HEK293 (cell line): ENCODE measurements around the gene ZNF692.

ENCODE experiments used
- CTCF ChIA-PET: fragments of 350-600 bp; formaldehyde crosslinking; extraction: SDS; loops from one replicate; lab custom pipeline; 2021; ENCODE audit warnings: antibody characterized with exemption; lab: Yijun Ruan, JAX
- POLR2A ChIA-PET: fragments of 300-600 bp; formaldehyde crosslinking; extraction: SDS; loops from one replicate; lab custom pipeline; 2020; ENCODE audit warnings: antibody characterized with exemption, inconsistent platforms; lab: Yijun Ruan, JAX
- H3K27ac ChIP-seq: fragments of 200-500 bp; sonication (Bioruptor generic); 2 replicates; pipeline ENCODE4 v1.5.1; 2014; ENCODE audit warnings: low read depth, low read length, control low read depth, inconsistent platforms; ENCODE audit errors: extremely low read depth
- H3K36me3 ChIP-seq, 2 experiments: fragments of 200-500 bp in 1 of 2; sonication (Bioruptor generic) in 1 of 2; 1 replicate in 1 of 2; 2 replicates in 1 of 2; pipeline ENCODE4 v1.5.1; 2014 to 2017; ENCODE audit warnings: inconsistent platforms in 2 of 2, low read length in 2 of 2; ENCODE audit not compliant: control insufficient read depth in 2 of 2, insufficient read depth in 1 of 2
- H3K4me1 ChIP-seq: fragments of 200-500 bp; sonication (Bioruptor generic); 2 replicates; pipeline ENCODE4 v1.5.1; 2014; ENCODE audit warnings: mild to moderate bottlenecking, low read length, inconsistent platforms; ENCODE audit not compliant: control insufficient read depth, insufficient read depth
- H3K4me3 ChIP-seq: 2 replicates; pipeline ENCODE4 v1.5.1; 2011; ENCODE audit warnings: low read depth, mild to moderate bottlenecking, control low read depth, low read length, moderate library complexity
- H3K9me3 ChIP-seq: fragments of 200-500 bp; sonication (Bioruptor generic); 2 replicates; pipeline ENCODE4 v1.5.1; 2014; ENCODE audit warnings: low read depth, low read length, inconsistent platforms; ENCODE audit not compliant: control insufficient read depth, insufficient read depth
- EGR2 ChIP-seq: fragments of 450-650 bp; formaldehyde crosslinking; IDR thresholded peaks from 2 replicates; pipeline ENCODE4 v1.5.1; 2016; ENCODE audit warnings: low read depth, missing biosample characterization, missing genetic modification characterization
- GLIS1 ChIP-seq: fragments of 450-650 bp; formaldehyde crosslinking; IDR thresholded peaks from 2 replicates; pipeline ENCODE4 v1.5.1; 2016; ENCODE audit warnings: missing biosample characterization, missing genetic modification characterization
- HOXD13 ChIP-seq: sonication (generic); formaldehyde crosslinking; IDR thresholded peaks from 2 replicates; pipeline ENCODE4 v1.8.0; 2022; ENCODE audit warnings: missing genetic modification reagents, borderline replicate concordance
- OVOL3 ChIP-seq: fragments of 450-650 bp; formaldehyde crosslinking; IDR thresholded peaks from 2 replicates; pipeline ENCODE4 v1.5.1; 2016; ENCODE audit warnings: missing biosample characterization, missing genetic modification characterization
- TCF7L2 ChIP-seq: IDR thresholded peaks from 2 replicates; pipeline ENCODE4 v1.6.1; 2011; ENCODE audit warnings: low read depth, mild to moderate bottlenecking, inconsistent platforms, low read length, moderate library complexity, borderline replicate concordance
- ZBTB20 ChIP-seq: fragments of 450-650 bp; formaldehyde crosslinking; IDR thresholded peaks from 2 replicates; pipeline ENCODE4 v1.5.1; 2016; ENCODE audit warnings: missing biosample characterization, missing genetic modification characterization
- ZFP69B ChIP-seq: fragments of 450-650 bp; formaldehyde crosslinking; IDR thresholded peaks from 2 replicates; pipeline ENCODE4 v1.5.1; 2016; ENCODE audit warnings: missing biosample characterization, missing genetic modification characterization
- ZNF10 ChIP-seq: fragments of 450-650 bp; formaldehyde crosslinking; IDR thresholded peaks from 2 replicates; pipeline ENCODE4 v1.5.1; 2017; ENCODE audit warnings: missing biosample characterization, missing genetic modification characterization
- ZNF121 ChIP-seq: fragments of 450-650 bp; formaldehyde crosslinking; IDR thresholded peaks from 2 replicates; pipeline ENCODE4 v1.5.1; 2016; ENCODE audit warnings: missing biosample characterization, missing genetic modification characterization
- ZNF140 ChIP-seq: fragments of 450-650 bp; formaldehyde crosslinking; IDR thresholded peaks from 2 replicates; pipeline ENCODE4 v1.5.1; 2016; ENCODE audit warnings: missing biosample characterization, missing genetic modification characterization
- ZNF18 ChIP-seq: fragments of 450-650 bp; formaldehyde crosslinking; IDR thresholded peaks from 2 replicates; pipeline ENCODE4 v1.5.1; 2016; ENCODE audit warnings: missing biosample characterization, missing genetic modification characterization
- ZNF19 ChIP-seq: fragments of 450-650 bp; formaldehyde crosslinking; IDR thresholded peaks from 2 replicates; pipeline ENCODE4; 2016; ENCODE audit warnings: missing biosample characterization, missing genetic modification characterization, low read depth
- ZNF24 ChIP-seq: fragments of 450-650 bp; formaldehyde crosslinking; IDR thresholded peaks from 2 replicates; pipeline ENCODE4 v1.5.1; 2016; ENCODE audit warnings: missing biosample characterization, missing genetic modification characterization
- ZNF302 ChIP-seq: fragments of 450-650 bp; formaldehyde crosslinking; IDR thresholded peaks from 2 replicates; pipeline ENCODE4 v1.5.1; 2016; ENCODE audit warnings: missing biosample characterization, missing genetic modification characterization, low read depth
- ZNF335 ChIP-seq: fragments of 450-650 bp; formaldehyde crosslinking; conservative IDR thresholded peaks from 2 replicates; pipeline ENCODE4 v1.5.1; 2016; ENCODE audit warnings: missing biosample characterization, missing genetic modification characterization
- ZNF404 ChIP-seq: fragments of 450-650 bp; formaldehyde crosslinking; IDR thresholded peaks from 2 replicates; pipeline ENCODE4 v1.5.1; 2017; ENCODE audit warnings: missing biosample characterization, missing genetic modification characterization
- ZNF548 ChIP-seq: fragments of 450-650 bp; formaldehyde crosslinking; IDR thresholded peaks from 2 replicates; pipeline ENCODE4 v1.5.1; 2016; ENCODE audit warnings: missing biosample characterization, missing genetic modification characterization
- ZNF677 ChIP-seq: fragments of 450-650 bp; IDR thresholded peaks from 2 replicates; pipeline ENCODE4 v1.5.0; 2018; ENCODE audit warnings: missing biosample characterization, mild to moderate bottlenecking, missing genetic modification characterization, moderate library complexity
- ZNF704 ChIP-seq: fragments of 450-650 bp; formaldehyde crosslinking; IDR thresholded peaks from 2 replicates; pipeline ENCODE4 v1.5.1; 2016; ENCODE audit warnings: missing biosample characterization, missing genetic modification characterization
- ZSCAN23 ChIP-seq: fragments of 450-650 bp; formaldehyde crosslinking; IDR thresholded peaks from 2 replicates; pipeline ENCODE4 v1.5.1; 2016; ENCODE audit warnings: missing biosample characterization, missing genetic modification characterization

Gene ZNF692

GRCh38 chr1:248841702-248842395, 17.0 kb downstream of the ZNF692 start:
- no peak for TF ChIP-seq HOXD13 (CRISPR knock-in tag)
- TF ChIP-seq ZNF18 (tag by site-specific recombination): 0 out of 2 replicates have a peak, but pooled peaks have one; percentile 22
- TF ChIP-seq ZNF121 (tag by site-specific recombination): no peak
- Histone ChIP-seq H3K4me3 (no peak overlapping the region), H3K4me1 (no peaks in the 10 kb centered on the region), H3K9me3 (no peaks in the 10 kb centered on the region), H3K36me3 (peaks cover 0 to 39% of the 10 kb centered on the region in 2 experiments; a peak in 1 of 3 replicates), H3K27ac (no peak overlapping the region)
- CTCF ChIA-PET: interaction anchor here (0.6 to 0.7 kb wide), 2 partner anchors 10 to 19 kb away, joined by 3 read pairs; no protein-coding TSS in a partner anchor
- POLR2A ChIA-PET: interaction anchor here (1.0 kb wide), 1 partner anchor 16 kb away, joined by 3 read pairs; the partner anchor contains the start of gene SH3BP5L

- peaks cover 0 to 30% of the 10 kb centered on the region in 2 experiments; a peak in 1 of 3 replicates for H3K36me3 ChIP-seq
- TF ChIP-seq ZNF404 (tag by site-specific recombination): no peak
- no peak for TF ChIP-seq ZFP69B
- no peak for TF ChIP-seq ZNF704 (tag by site-specific recombination)
- TF ChIP-seq ZNF140: no peak
- TF ChIP-seq GLIS1: no peak
- TF ChIP-seq TCF7L2: no peak
- TF ChIP-seq ZSCAN23: no peak
- no peak for TF ChIP-seq ZNF19
- TF ChIP-seq ZNF302 (tag by site-specific recombination): no peak
- TF ChIP-seq ZNF677 (tag by site-specific recombination): no peak
- no peak for TF ChIP-seq OVOL3
- TF ChIP-seq EGR2: no peak
- no peak for TF ChIP-seq ZNF548
- no peak for TF ChIP-seq ZNF10
- TF ChIP-seq, all 188 proteins: peak for 0
- H3K4me1 ChIP-seq: no peaks in the 10 kb centered on the region
- H3K4me3 ChIP-seq: no peak overlapping the region
- ChIA-PET CTCF (interaction anchor here (0.7 kb wide), 1 partner anchor 9 kb away, joined by 3 read pairs; no protein-coding TSS in a partner anchor), POLR2A (interaction anchor here (1.0 kb wide), 1 partner anchor 15 kb away, joined by 3 read pairs; the partner anchor contains the start of gene SH3BP5L)
- no peaks in the 10 kb centered on the region for H3K9me3 ChIP-seq
- no peak overlapping the region for H3K27ac ChIP-seq
Measured at GRCh38 chr1:248840946-248841345, 17.9 kb downstream of the ZNF692 start.

DNA sequence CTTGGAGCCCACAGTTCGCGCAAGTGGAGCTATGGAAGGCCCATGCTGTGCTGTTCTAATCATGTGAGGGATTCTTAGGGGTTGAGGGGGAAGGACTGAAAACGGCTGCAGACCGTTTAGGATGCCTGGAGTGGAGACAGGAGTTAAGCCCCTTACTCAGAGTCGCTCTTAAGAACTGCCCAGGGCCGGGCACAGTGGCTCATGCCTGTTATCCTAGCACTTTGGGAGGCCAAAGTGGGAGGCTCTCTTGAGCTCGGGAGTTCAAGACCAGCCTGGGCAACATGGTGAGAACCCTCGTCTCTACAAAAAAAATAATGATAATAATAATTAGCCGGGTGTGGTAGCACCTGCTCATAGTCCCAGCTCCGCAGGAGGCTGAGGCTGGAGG, 19.7 kb downstream of the ZNF692 start:
- H3K27ac ChIP-seq: no peak overlapping the region
- no peaks in the 10 kb centered on the region for H3K9me3 ChIP-seq
- CTCF ChIA-PET: no interaction called here
- H3K4me3 ChIP-seq: peak overlapping the region; percentile 59
- TF ChIP-seq ZNF335 (0 out of 2 replicates have a peak, but pooled peaks have one; percentile 34), ZNF24 (tag by site-specific recombination) (no peak), ZBTB20 (0 out of 2 replicates have a peak, but pooled peaks have one; percentile 1)
- H3K4me1 ChIP-seq: no peaks in the 10 kb centered on the region
- peaks cover 0 to 13% of the 10 kb centered on the region in 2 experiments; a peak in 1 of 3 replicates for H3K36me3 ChIP-seq
- POLR2A ChIA-PET: interaction anchor here (2.4 kb wide), 1 partner anchor 14 kb away, joined by 19 read pairs; the partner anchor contains the start of gene SH3BP5L
